ENCODE measurements around the gene PRKCZ.
A peak's percentile ranks its signal among the peaks of the same experiment; 100 is the strongest.

PRKCZ gene

GRCh38 chr1:2205191-2205952, 155.2 kb downstream of the PRKCZ start:
- DNase-seq (ENCODE audit: low read depth), result peak; percentile 96
- H3K4me3 ChIP-seq (ENCODE audit: low read depth, low read length), result peak overlapping the region; percentile 53
- TF ChIP-seq, protein P1, sequence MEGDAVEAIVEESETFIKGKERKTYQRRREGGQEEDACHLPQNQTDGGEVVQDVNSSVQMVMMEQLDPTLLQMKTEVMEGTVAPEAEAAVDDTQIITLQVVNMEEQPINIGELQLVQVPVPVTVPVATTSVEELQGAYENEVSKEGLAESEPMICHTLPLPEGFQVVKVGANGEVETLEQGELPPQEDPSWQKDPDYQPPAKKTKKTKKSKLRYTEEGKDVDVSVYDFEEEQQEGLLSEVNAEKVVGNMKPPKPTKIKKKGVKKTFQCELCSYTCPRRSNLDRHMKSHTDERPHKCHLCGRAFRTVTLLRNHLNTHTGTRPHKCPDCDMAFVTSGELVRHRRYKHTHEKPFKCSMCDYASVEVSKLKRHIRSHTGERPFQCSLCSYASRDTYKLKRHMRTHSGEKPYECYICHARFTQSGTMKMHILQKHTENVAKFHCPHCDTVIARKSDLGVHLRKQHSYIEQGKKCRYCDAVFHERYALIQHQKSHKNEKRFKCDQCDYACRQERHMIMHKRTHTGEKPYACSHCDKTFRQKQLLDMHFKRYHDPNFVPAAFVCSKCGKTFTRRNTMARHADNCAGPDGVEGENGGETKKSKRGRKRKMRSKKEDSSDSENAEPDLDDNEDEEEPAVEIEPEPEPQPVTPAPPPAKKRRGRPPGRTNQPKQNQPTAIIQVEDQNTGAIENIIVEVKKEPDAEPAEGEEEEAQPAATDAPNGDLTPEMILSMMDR (IDR thresholded peaks at IDR 0.05; ENCODE audit: insufficient read depth, low read depth, low read length, missing control alignments), result no peak

GRCh38 chr1:2206813-2207487, 156.7 kb downstream of the PRKCZ start:
- TF ChIP-seq, protein P1 (IDR thresholded peaks at IDR 0.05; ENCODE audit: insufficient read depth, low read depth, low read length, missing control alignments), result no peak
- H3K4me3 ChIP-seq (ENCODE audit: low read depth, low read length), result no peak overlapping the region
- DNase-seq (ENCODE audit: low read depth), result no peak

DNA sequence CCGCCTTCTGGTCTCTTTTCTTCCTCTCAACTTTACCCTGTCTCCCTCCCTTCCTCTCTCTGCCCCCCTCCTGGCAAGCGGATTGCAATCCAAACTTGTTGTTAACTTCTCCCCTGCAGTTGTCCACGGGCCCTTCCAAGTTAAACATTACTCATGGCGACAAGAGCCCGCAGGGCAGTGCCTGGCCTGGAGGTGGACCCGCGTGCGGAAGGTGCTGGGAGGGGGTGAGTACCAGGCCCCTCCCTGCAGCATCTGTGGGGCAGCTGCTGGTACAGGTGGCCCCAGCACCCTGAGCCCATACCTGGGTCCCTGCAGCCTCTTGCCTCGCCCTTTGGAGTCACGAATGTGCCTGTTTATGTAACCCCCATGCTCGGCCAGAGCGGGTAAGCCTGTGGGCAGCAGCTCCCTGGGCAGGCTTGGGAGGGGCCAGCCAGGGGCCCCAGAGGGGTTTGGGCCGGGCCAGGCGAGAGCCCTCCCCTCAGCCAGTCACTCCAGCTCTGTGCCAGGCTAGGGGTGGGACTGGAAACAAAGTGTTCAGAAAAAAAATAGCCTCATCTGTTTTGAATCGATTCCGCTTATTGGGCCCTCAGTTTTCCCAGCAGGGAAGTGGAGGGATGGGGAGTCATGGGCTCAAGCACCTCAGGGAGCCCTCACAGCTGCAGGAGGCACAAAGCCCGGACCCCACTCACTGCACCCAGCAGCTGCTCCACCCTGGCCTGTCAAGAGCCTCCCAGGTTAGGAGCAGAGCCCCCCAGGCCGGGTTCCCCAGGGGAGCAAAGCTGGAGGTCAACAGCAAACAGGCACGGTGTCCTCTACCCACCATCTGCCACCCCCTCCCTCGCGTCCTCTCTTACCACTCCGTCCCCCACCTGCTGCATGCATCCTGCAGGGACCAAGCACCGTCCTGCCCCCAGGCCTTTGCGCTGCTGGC, 158.4 kb downstream of the PRKCZ start:
- DNase-seq (ENCODE audit: low read depth), result no peak
- H3K4me3 ChIP-seq (ENCODE audit: low read depth, low read length), result no peak overlapping the region
- TF ChIP-seq, protein P1 (IDR thresholded peaks at IDR 0.05; ENCODE audit: insufficient read depth, low read depth, low read length, missing control alignments), result no peak

- H3K4me3 ChIP-seq (ENCODE audit: low read depth, low read length), result no peak overlapping the region
- TF ChIP-seq, protein P1 (IDR thresholded peaks at IDR 0.05; ENCODE audit: insufficient read depth, low read depth, low read length, missing control alignments), result no peak
- no peak for DNase-seq (ENCODE audit: low read depth)
Observed at GRCh38 chr1:2209400-2210083, 159.3 kb downstream of the PRKCZ start.

- DNase-seq (ENCODE audit: low read depth), result no peak
- H3K4me3 ChIP-seq (ENCODE audit: low read depth, low read length), result no peak overlapping the region
- TF ChIP-seq, protein P1 (IDR thresholded peaks at IDR 0.05; ENCODE audit: insufficient read depth, low read depth, low read length, missing control alignments), result no peak
Observed at GRCh38 chr1:2210084-2210653, 160.0 kb downstream of the PRKCZ start.

DNA sequence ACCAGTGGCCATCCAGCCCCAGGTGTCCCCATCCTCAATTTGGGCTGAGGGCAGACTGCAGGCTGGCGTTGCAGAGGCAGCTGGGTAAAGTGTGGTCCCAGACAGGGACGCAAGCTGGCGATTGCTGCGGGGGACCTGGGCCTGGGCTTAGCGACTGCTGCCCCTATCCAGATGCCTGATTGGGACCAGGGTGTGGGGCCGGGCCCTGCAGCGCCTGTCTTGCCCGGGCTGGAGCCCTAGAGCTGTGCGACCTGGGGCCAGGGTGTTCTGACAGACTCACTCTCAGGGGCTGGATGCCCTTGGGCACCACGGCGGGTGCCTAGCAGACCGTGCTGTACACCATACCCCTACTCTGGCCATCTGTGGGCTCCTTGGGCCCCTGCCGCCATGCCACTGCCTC, 160.6 kb downstream of the PRKCZ start:
- H3K4me3 ChIP-seq (ENCODE audit: low read depth, low read length), result no peak overlapping the region
- DNase-seq (ENCODE audit: low read depth), result no peak
- TF ChIP-seq, protein P1 (IDR thresholded peaks at IDR 0.05; ENCODE audit: insufficient read depth, low read depth, low read length, missing control alignments), result no peak
